ENCODE data around the gene ANKDD1B. TPM values are rescaled to one million over a fixed set of nuclear protein-coding genes. Genes with fewer than 3 reads are reported as not detected.
"Not testable (repeated sequence)": the region's sequence is repeated elsewhere in the genome, so short reads cannot be mapped to it uniquely, and the experiment has no call there.

Gene ANKDD1B
- total and polyA plus RNA-seq, 2 experiments from 2014 or later = 0.40 to 0.73 TPM

DNA sequence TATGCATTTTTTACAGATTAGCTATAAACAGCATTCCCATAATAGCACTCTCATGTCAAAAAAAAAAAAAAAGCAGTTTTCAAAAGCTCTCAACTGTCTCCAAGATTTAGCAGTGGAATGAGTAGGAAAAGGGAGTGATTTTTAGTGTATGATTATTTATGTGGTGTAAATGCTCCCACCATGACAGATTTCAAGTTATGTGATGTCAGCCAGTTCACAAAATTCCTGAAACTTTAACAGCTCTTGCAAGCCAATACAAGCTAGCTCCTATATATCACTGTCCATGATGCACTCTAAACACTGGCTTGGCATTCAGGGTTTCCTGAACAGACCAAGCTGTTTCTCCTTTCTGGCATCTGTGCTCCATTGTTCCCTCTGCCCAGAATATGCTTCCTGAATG lies 7.9 kb upstream of the ANKDD1B start:
- Histone ChIP-seq H3K36me3 (ENCODE audit: insufficient read depth) (no peaks in the 10 kb centered on the region), H3K27ac (ENCODE audit: low read depth) (no peak overlapping the region), H3F3A (replicated peaks; ENCODE audit: low read depth) (no peaks in the 10 kb centered on the region), H3K27me3 (ENCODE audit: insufficient read depth) (no peaks in the 10 kb centered on the region), H2AFZ (no peak overlapping the region), H3K4me1 (ENCODE audit: insufficient read depth) (peaks cover 16% of the 10 kb centered on the region), H4K20me1 (replicated peaks; ENCODE audit: insufficient read depth) (no peaks in the 10 kb centered on the region), H3K79me2 (replicated peaks; ENCODE audit: insufficient read depth) (no peaks in the 10 kb centered on the region), H3K9me2 (ENCODE audit: insufficient read depth) (peaks cover 5% of the 10 kb centered on the region; the same call in 1 of the 2 replicates), H3K4me3 (no peak overlapping the region), H3K4me2 (no peak overlapping the region)
- Mint-ChIP-seq H3K36me3 (ENCODE audit: low read depth) (no peaks in the 10 kb centered on the region), H3K27ac (no peak overlapping the region), H3K9me3 (no peaks in the 10 kb centered on the region), H3K4me3 (no peak overlapping the region), H3K27me3 (ENCODE audit: insufficient read depth, low read depth, poor library complexity) (no peaks in the 10 kb centered on the region), H3K4me1 (peaks cover 12% of the 10 kb centered on the region)
- TF ChIP-seq CREB1 (CRISPR knock-in tag; IDR thresholded peaks at IDR 0.05; ENCODE audit: low read depth) (no peak), ZNF114 (CRISPR knock-in tag; IDR thresholded peaks at IDR 0.05) (no peak), ZNF331 (CRISPR knock-in tag; IDR thresholded peaks at IDR 0.05; ENCODE audit: low read depth) (no peak), EZH2 (IDR thresholded peaks at IDR 0.05; ENCODE audit: low read depth, unreplicated experiment) (no peak), POLR2AphosphoS5 (IDR thresholded peaks at IDR 0.05; ENCODE audit: low read depth) (no peak), NANOG (IDR thresholded peaks at IDR 0.05; ENCODE audit: borderline replicate concordance) (no peak), JUNB (IDR thresholded peaks at IDR 0.05; ENCODE audit: unreplicated experiment) (no peak), EZH2phosphoT487 (IDR thresholded peaks at IDR 0.05; ENCODE audit: unreplicated experiment) (no peak)
- TF ChIP-seq, protein P1, sequence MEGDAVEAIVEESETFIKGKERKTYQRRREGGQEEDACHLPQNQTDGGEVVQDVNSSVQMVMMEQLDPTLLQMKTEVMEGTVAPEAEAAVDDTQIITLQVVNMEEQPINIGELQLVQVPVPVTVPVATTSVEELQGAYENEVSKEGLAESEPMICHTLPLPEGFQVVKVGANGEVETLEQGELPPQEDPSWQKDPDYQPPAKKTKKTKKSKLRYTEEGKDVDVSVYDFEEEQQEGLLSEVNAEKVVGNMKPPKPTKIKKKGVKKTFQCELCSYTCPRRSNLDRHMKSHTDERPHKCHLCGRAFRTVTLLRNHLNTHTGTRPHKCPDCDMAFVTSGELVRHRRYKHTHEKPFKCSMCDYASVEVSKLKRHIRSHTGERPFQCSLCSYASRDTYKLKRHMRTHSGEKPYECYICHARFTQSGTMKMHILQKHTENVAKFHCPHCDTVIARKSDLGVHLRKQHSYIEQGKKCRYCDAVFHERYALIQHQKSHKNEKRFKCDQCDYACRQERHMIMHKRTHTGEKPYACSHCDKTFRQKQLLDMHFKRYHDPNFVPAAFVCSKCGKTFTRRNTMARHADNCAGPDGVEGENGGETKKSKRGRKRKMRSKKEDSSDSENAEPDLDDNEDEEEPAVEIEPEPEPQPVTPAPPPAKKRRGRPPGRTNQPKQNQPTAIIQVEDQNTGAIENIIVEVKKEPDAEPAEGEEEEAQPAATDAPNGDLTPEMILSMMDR (conservative IDR thresholded peaks at IDR 0.05; ENCODE audit: low read depth in 2 of 2) = no peak
- ATAC-seq (no peak), DNase-seq (ENCODE audit: low spot score) (no peak)

- TF ChIP-seq EZH2phosphoT487 (IDR thresholded peaks at IDR 0.05; ENCODE audit: unreplicated experiment) (no peak), REST (IDR thresholded peaks at IDR 0.05; ENCODE audit: unreplicated experiment) (no peak)
- Mint-ChIP-seq H3K9me3 (no peaks in the 10 kb centered on the region; the same call in 2 of the 3 replicates), H3K36me3 (ENCODE audit: low read depth) (no peaks in the 10 kb centered on the region), H3K27ac (no peak overlapping the region), H3K27me3 (ENCODE audit: insufficient read depth, low read depth, poor library complexity) (no peaks in the 10 kb centered on the region), H3K4me3 (no peak overlapping the region), H3K4me1 (peaks cover 16% of the 10 kb centered on the region)
- Histone ChIP-seq H3K79me2 (replicated peaks; ENCODE audit: insufficient read depth) (no peaks in the 10 kb centered on the region), H3K27ac (ENCODE audit: low read depth) (no peak overlapping the region), H3K27me3 (ENCODE audit: insufficient read depth) (no peaks in the 10 kb centered on the region), H3K9me2 (ENCODE audit: insufficient read depth) (peaks cover 5% of the 10 kb centered on the region; the same call in 1 of the 2 replicates), H3K36me3 (ENCODE audit: insufficient read depth) (no peaks in the 10 kb centered on the region), H3F3A (replicated peaks; ENCODE audit: low read depth) (no peaks in the 10 kb centered on the region), H3K4me3 (no peak overlapping the region), H4K20me1 (replicated peaks; ENCODE audit: insufficient read depth) (no peaks in the 10 kb centered on the region), H3K4me1 (ENCODE audit: insufficient read depth) (peaks cover 16% of the 10 kb centered on the region), H2AFZ (no peak overlapping the region), H3K4me2 (no peak overlapping the region)
- DNase-seq (ENCODE audit: low spot score) (no peak), ATAC-seq (no peak)
These were observed 7.4 kb upstream of the ANKDD1B start for GRCh38 chr5:75603821-75604220.

DNA sequence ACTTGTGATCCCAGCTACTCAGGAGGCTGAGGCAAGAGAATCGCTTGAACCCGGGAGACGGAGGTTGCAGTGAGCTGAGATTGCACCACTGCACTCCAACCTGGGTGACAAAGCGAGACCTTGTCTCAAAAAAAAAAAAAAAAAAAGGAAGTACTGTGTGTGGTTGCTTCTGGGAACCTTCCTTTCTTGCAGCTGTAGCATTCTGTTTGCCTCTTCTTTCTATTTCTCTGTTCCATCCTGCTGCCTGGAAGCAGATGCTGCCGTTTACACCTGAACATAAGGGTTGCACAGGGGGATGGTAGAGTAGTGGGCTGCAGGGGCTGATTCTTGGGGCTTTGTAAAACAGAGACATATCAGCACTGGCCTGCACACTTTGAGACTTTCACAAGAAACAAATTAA lies 3.9 kb upstream of the ANKDD1B start:
- not testable (repeated sequence) for H4K20me1 ChIP-seq (replicated peaks; ENCODE audit: insufficient read depth); H3K9me3 Mint-ChIP-seq; H3K4me3 ChIP-seq; H3K27me3 Mint-ChIP-seq (ENCODE audit: insufficient read depth, low read depth, poor library complexity); DNase-seq (ENCODE audit: low spot score); H2AFZ ChIP-seq; H3K27me3 ChIP-seq (ENCODE audit: insufficient read depth); H3K27ac Mint-ChIP-seq; H3K36me3 Mint-ChIP-seq (ENCODE audit: low read depth); H3K4me2 ChIP-seq; H3K27ac ChIP-seq (ENCODE audit: low read depth); H3K9me2 ChIP-seq (ENCODE audit: insufficient read depth); H3K36me3 ChIP-seq (ENCODE audit: insufficient read depth); ATAC-seq; H3K4me3 Mint-ChIP-seq; H3K79me2 ChIP-seq (replicated peaks; ENCODE audit: insufficient read depth); H3F3A ChIP-seq (replicated peaks; ENCODE audit: low read depth)
- peaks cover 29% of the 10 kb centered on the region for H3K4me1 Mint-ChIP-seq
- H3K4me1 ChIP-seq (ENCODE audit: insufficient read depth) = peaks cover 22% of the 10 kb centered on the region

Measured in GM23338 (cell line).